ENCODE data around the gene ZDHHC18.
"Not testable (repeated sequence)": the region's sequence is repeated elsewhere in the genome, so short reads cannot be mapped to it uniquely, and the experiment has no call there.

ZDHHC18 gene

GRCh38 chr1:26874896-26875295, 48.4 kb downstream of the ZDHHC18 start:
- no peaks in the 10 kb centered on the region for H3K9me3 Mint-ChIP-seq
- peaks cover 45% of the 10 kb centered on the region for H3K36me3 Mint-ChIP-seq (ENCODE audit: low read depth)
- H3K27ac Mint-ChIP-seq, result no peak overlapping the region
- DNase-seq, result no peak
- peaks cover 4% of the 10 kb centered on the region for H3K4me1 Mint-ChIP-seq (ENCODE audit: low read depth)
- no peak overlapping the region for H3K4me3 Mint-ChIP-seq
- H3K27me3 Mint-ChIP-seq, result no peaks in the 10 kb centered on the region

- Mint-ChIP-seq H3K27me3 (no peaks in the 10 kb centered on the region), H3K4me1 (ENCODE audit: low read depth) (peaks cover 4% of the 10 kb centered on the region), H3K9me3 (no peaks in the 10 kb centered on the region), H3K27ac (no peak overlapping the region), H3K36me3 (ENCODE audit: low read depth) (peaks cover 66% of the 10 kb centered on the region), H3K4me3 (no peak overlapping the region)
- no peak for DNase-seq
Observed at GRCh38 chr1:26877326-26877725, 50.8 kb downstream of the ZDHHC18 start.

- no peak overlapping the region for H3K4me3 Mint-ChIP-seq
- H3K36me3 Mint-ChIP-seq (ENCODE audit: low read depth), result peaks cover 86% of the 10 kb centered on the region
- no peaks in the 10 kb centered on the region for H3K9me3 Mint-ChIP-seq
Observed at GRCh38 chr1:26879793-26880192, 53.3 kb downstream of the ZDHHC18 start.

GRCh38 chr1:26881611-26882010, 55.1 kb downstream of the ZDHHC18 start:
- H3K9me3 Mint-ChIP-seq; H3K27me3 Mint-ChIP-seq; H3K4me3 Mint-ChIP-seq; DNase-seq; H3K27ac Mint-ChIP-seq; H3K4me1 Mint-ChIP-seq (ENCODE audit: low read depth): not testable (repeated sequence)
- peaks cover 92% of the 10 kb centered on the region for H3K36me3 Mint-ChIP-seq (ENCODE audit: low read depth)

More at GRCh38 chr1:26879793-26880192, 53.3 kb downstream of the ZDHHC18 start:
- H3K27ac Mint-ChIP-seq, result peak overlapping the region; percentile 26
- no peaks in the 10 kb centered on the region for H3K27me3 Mint-ChIP-seq
- DNase-seq, result no peak
- peaks cover 4% of the 10 kb centered on the region for H3K4me1 Mint-ChIP-seq (ENCODE audit: low read depth)

GRCh38 chr1:26882696-26883463, 56.4 kb downstream of the ZDHHC18 start:
- Mint-ChIP-seq H3K4me3 (no peak overlapping the region), H3K9me3 (no peaks in the 10 kb centered on the region), H3K27me3 (no peaks in the 10 kb centered on the region), H3K4me1 (ENCODE audit: low read depth) (peaks cover 10% of the 10 kb centered on the region), H3K36me3 (ENCODE audit: low read depth) (peaks cover 91% of the 10 kb centered on the region), H3K27ac (peak overlapping the region; percentile 42)
- DNase-seq, result no peak

- DNase-seq, result no peak
- no peaks in the 10 kb centered on the region for H3K27me3 Mint-ChIP-seq
- H3K9me3 Mint-ChIP-seq, result no peaks in the 10 kb centered on the region
- H3K27ac Mint-ChIP-seq, result peak overlapping the region; percentile 72
- H3K4me3 Mint-ChIP-seq, result peak overlapping the region; percentile 23
- peaks cover 94% of the 10 kb centered on the region for H3K36me3 Mint-ChIP-seq (ENCODE audit: low read depth)
- peaks cover 36% of the 10 kb centered on the region for H3K4me1 Mint-ChIP-seq (ENCODE audit: low read depth)
Observed at GRCh38 chr1:26887125-26887524, 60.6 kb downstream of the ZDHHC18 start.

- peaks cover 36% of the 10 kb centered on the region for H3K4me1 Mint-ChIP-seq (ENCODE audit: low read depth)
- peak overlapping the region; percentile 93 for H3K4me3 Mint-ChIP-seq
- no peaks in the 10 kb centered on the region for H3K27me3 Mint-ChIP-seq
- no peaks in the 10 kb centered on the region for H3K9me3 Mint-ChIP-seq
- no peak for DNase-seq
- peak overlapping the region; percentile 94 for H3K27ac Mint-ChIP-seq
- H3K36me3 Mint-ChIP-seq (ENCODE audit: low read depth), result peaks cover 94% of the 10 kb centered on the region
Observed at GRCh38 chr1:26888231-26888630, 61.7 kb downstream of the ZDHHC18 start.

GRCh38 chr1:26889551-26890466, 63.3 kb downstream of the ZDHHC18 start, which contains the start of gene GPN2:
Gene GPN2, minus strand, starts transcription at chr1:26890283. Its CDS starts 187 bp downstream, at chr1:26890096.
- H3K27ac Mint-ChIP-seq, result peak within 1 kb of the TSS; percentile 94
- peak; percentile 86 for DNase-seq
- H3K4me3 Mint-ChIP-seq, result peak within 1 kb of the TSS; percentile 93
- no peaks in the 10 kb centered on the region for H3K9me3 Mint-ChIP-seq
- H3K4me1 Mint-ChIP-seq (ENCODE audit: low read depth), result peaks cover 36% of the 10 kb centered on the region
- H3K36me3 Mint-ChIP-seq (ENCODE audit: low read depth), result peaks cover 94% of the 10 kb centered on the region
- H3K27me3 Mint-ChIP-seq, result no peaks in the 10 kb centered on the region

GRCh38 chr1:26890467-26890796, 63.9 kb downstream of the ZDHHC18 start:
- Mint-ChIP-seq H3K36me3 (ENCODE audit: low read depth) (peaks cover 94% of the 10 kb centered on the region), H3K4me1 (ENCODE audit: low read depth) (peaks cover 32% of the 10 kb centered on the region), H3K27ac (peak overlapping the region; percentile 94)

GRCh38 chr1:26894263-26894662, 67.8 kb downstream of the ZDHHC18 start:
- Mint-ChIP-seq H3K9me3 (no peaks in the 10 kb centered on the region), H3K36me3 (ENCODE audit: low read depth) (peaks cover 89% of the 10 kb centered on the region)
- no peak for DNase-seq

More at GRCh38 chr1:26890467-26890796, 63.9 kb downstream of the ZDHHC18 start:
- no peak for DNase-seq
- Mint-ChIP-seq H3K4me3 (peak overlapping the region; percentile 93), H3K27me3 (no peaks in the 10 kb centered on the region), H3K9me3 (no peaks in the 10 kb centered on the region)

GRCh38 chr1:26897351-26897750, 70.9 kb downstream of the ZDHHC18 start:
- H3K36me3 Mint-ChIP-seq (ENCODE audit: low read depth), result peaks cover 75% of the 10 kb centered on the region
- H3K9me3 Mint-ChIP-seq, result no peaks in the 10 kb centered on the region
- H3K27ac Mint-ChIP-seq, result no peak overlapping the region
- no peak for DNase-seq
- no peak overlapping the region for H3K4me3 Mint-ChIP-seq
- peaks cover 35% of the 10 kb centered on the region for H3K4me1 Mint-ChIP-seq (ENCODE audit: low read depth)
- no peaks in the 10 kb centered on the region for H3K27me3 Mint-ChIP-seq

More at GRCh38 chr1:26894263-26894662, 67.8 kb downstream of the ZDHHC18 start:
- Mint-ChIP-seq H3K27me3 (no peaks in the 10 kb centered on the region), H3K27ac (peak overlapping the region; percentile 7), H3K4me3 (no peak overlapping the region), H3K4me1 (ENCODE audit: low read depth) (peaks cover 29% of the 10 kb centered on the region)

- Mint-ChIP-seq H3K9me3 (no peaks in the 10 kb centered on the region), H3K4me1 (ENCODE audit: low read depth) (peaks cover 37% of the 10 kb centered on the region), H3K4me3 (peak within 1 kb of the TSS; percentile 90), H3K27ac (peak within 1 kb of the TSS; percentile 96), H3K36me3 (ENCODE audit: low read depth) (peaks cover 46% of the 10 kb centered on the region), H3K27me3 (no peaks in the 10 kb centered on the region)
- peak; percentile 87 for DNase-seq
Observed at GRCh38 chr1:26900001-26900814, 73.7 kb downstream of the ZDHHC18 start, which contains the start of gene GPATCH3. Gene GPATCH3, minus strand, starts transcription at chr1:26900467. Its CDS starts 25 bp downstream, at chr1:26900442.

GRCh38 chr1:26900815-26901511, 74.5 kb downstream of the ZDHHC18 start:
- Mint-ChIP-seq H3K36me3 (ENCODE audit: low read depth) (peaks cover 38% of the 10 kb centered on the region), H3K9me3 (no peaks in the 10 kb centered on the region), H3K4me1 (ENCODE audit: low read depth) (peaks cover 37% of the 10 kb centered on the region), H3K4me3 (peak overlapping the region; percentile 90), H3K27ac (peak overlapping the region; percentile 96), H3K27me3 (no peaks in the 10 kb centered on the region)
- no peak for DNase-seq

All from activated T-cell treated with anti-CD3 and anti-CD28 coated beads, Interleukin-2, amount 50 U/mL, for 24 hours (primary cell).